ENCODE measurements around the gene MKNK1. TPM values are rescaled to one million over a fixed set of nuclear protein-coding genes. Genes with fewer than 3 reads are reported as not detected.

MKNK1 gene
- total and polyA plus RNA-seq, 2 experiments from 2014 or later = 18.6 to 23.7 TPM

GRCh38 chr1:46649764-46650163 lies 45.7 kb upstream of the MKNK1 start:
- H3K4me3 ChIP-seq = no peak overlapping the region
- H3K4me1 ChIP-seq (ENCODE audit: low read depth) = no peaks in the 10 kb centered on the region
- TF ChIP-seq, protein P1, sequence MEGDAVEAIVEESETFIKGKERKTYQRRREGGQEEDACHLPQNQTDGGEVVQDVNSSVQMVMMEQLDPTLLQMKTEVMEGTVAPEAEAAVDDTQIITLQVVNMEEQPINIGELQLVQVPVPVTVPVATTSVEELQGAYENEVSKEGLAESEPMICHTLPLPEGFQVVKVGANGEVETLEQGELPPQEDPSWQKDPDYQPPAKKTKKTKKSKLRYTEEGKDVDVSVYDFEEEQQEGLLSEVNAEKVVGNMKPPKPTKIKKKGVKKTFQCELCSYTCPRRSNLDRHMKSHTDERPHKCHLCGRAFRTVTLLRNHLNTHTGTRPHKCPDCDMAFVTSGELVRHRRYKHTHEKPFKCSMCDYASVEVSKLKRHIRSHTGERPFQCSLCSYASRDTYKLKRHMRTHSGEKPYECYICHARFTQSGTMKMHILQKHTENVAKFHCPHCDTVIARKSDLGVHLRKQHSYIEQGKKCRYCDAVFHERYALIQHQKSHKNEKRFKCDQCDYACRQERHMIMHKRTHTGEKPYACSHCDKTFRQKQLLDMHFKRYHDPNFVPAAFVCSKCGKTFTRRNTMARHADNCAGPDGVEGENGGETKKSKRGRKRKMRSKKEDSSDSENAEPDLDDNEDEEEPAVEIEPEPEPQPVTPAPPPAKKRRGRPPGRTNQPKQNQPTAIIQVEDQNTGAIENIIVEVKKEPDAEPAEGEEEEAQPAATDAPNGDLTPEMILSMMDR (IDR thresholded peaks at IDR 0.05; ENCODE audit: low read depth, low read length) = no peak
- DNase-seq (ENCODE audit: low read depth in 1 of 2, low spot score in 1 of 2) = no peak
- no peak overlapping the region for H3K27ac ChIP-seq
- peaks cover 5% of the 10 kb centered on the region for H3K36me3 ChIP-seq
- no peaks in the 10 kb centered on the region for H3K27me3 ChIP-seq
- no peaks in the 10 kb centered on the region for H3K9me3 ChIP-seq (ENCODE audit: low read depth)

GRCh38 chr1:46647611-46648010 lies 43.5 kb upstream of the MKNK1 start:
- H3K36me3 ChIP-seq = peaks cover 16% of the 10 kb centered on the region
- H3K27ac ChIP-seq = no peak overlapping the region
- TF ChIP-seq, protein P1 (IDR thresholded peaks at IDR 0.05; ENCODE audit: low read depth, low read length) = no peak
- no peaks in the 10 kb centered on the region for H3K4me1 ChIP-seq (ENCODE audit: low read depth)
- no peaks in the 10 kb centered on the region for H3K27me3 ChIP-seq
- no peak for DNase-seq (ENCODE audit: low read depth in 1 of 2, low spot score in 1 of 2)
- no peak overlapping the region for H3K4me3 ChIP-seq
- H3K9me3 ChIP-seq (ENCODE audit: low read depth) = no peaks in the 10 kb centered on the region

DNA sequence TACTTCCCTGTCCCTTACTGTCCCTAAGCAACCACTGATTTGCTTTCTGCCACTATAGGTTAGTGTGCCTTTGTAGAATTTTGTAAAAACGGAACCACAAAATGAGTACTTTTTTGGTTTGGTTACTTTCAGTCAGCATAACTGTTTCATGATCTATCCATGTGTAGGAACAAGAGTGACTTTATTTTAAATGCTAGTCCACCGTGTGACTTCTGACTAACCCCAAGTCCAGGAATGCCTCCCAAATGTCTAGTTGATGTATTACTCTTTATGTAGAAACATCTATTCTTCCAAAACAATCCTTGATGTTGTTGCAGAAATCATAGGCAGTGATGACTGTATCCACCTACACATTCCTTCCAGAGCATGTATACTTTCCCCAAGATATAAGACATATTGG lies 42.8 kb upstream of the MKNK1 start:
- peaks cover 11% of the 10 kb centered on the region for H3K36me3 ChIP-seq
- H3K27me3 ChIP-seq = no peaks in the 10 kb centered on the region
- DNase-seq (ENCODE audit: low read depth in 1 of 2, low spot score in 1 of 2) = no peak
- H3K9me3 ChIP-seq (ENCODE audit: low read depth) = no peaks in the 10 kb centered on the region
- no peak overlapping the region for H3K4me3 ChIP-seq
- no peak overlapping the region for H3K27ac ChIP-seq
- no peaks in the 10 kb centered on the region for H3K4me1 ChIP-seq (ENCODE audit: low read depth)
- TF ChIP-seq, protein P1 (IDR thresholded peaks at IDR 0.05; ENCODE audit: low read depth, low read length) = no peak

- DNase-seq (ENCODE audit: low read depth in 1 of 2, low spot score in 1 of 2) = no peak
Observed at GRCh38 chr1:46646331-46646730, 42.3 kb upstream of the MKNK1 start.

GRCh38 chr1:46645815-46646214 lies 41.7 kb upstream of the MKNK1 start:
- no peak for DNase-seq (ENCODE audit: low read depth in 1 of 2, low spot score in 1 of 2)
- TF ChIP-seq, protein P1 (IDR thresholded peaks at IDR 0.05; ENCODE audit: low read depth, low read length) = no peak
- Histone ChIP-seq H3K27ac (no peak overlapping the region), H3K27me3 (no peaks in the 10 kb centered on the region), H3K4me1 (ENCODE audit: low read depth) (no peaks in the 10 kb centered on the region), H3K9me3 (ENCODE audit: low read depth) (no peaks in the 10 kb centered on the region), H3K4me3 (no peak overlapping the region), H3K36me3 (peaks cover 11% of the 10 kb centered on the region)

More at GRCh38 chr1:46646331-46646730, 42.3 kb upstream of the MKNK1 start:
- no peaks in the 10 kb centered on the region for H3K27me3 ChIP-seq
- TF ChIP-seq, protein P1 (IDR thresholded peaks at IDR 0.05; ENCODE audit: low read depth, low read length) = no peak
- H3K4me1 ChIP-seq (ENCODE audit: low read depth) = no peaks in the 10 kb centered on the region
- no peaks in the 10 kb centered on the region for H3K9me3 ChIP-seq (ENCODE audit: low read depth)
- peaks cover 11% of the 10 kb centered on the region for H3K36me3 ChIP-seq
- H3K27ac ChIP-seq = no peak overlapping the region
- no peak overlapping the region for H3K4me3 ChIP-seq

- H3K36me3 ChIP-seq = peaks cover 13% of the 10 kb centered on the region
- peak in 1 of 2 donors; percentile 82 for DNase-seq (ENCODE audit: low read depth in 1 of 2, low spot score in 1 of 2)
- H3K4me1 ChIP-seq (ENCODE audit: low read depth) = no peaks in the 10 kb centered on the region
- H3K27ac ChIP-seq = no peak overlapping the region
- TF ChIP-seq, protein P1 (IDR thresholded peaks at IDR 0.05; ENCODE audit: low read depth, low read length) = no peak
- no peak overlapping the region for H3K4me3 ChIP-seq
- H3K27me3 ChIP-seq = no peaks in the 10 kb centered on the region
- H3K9me3 ChIP-seq (ENCODE audit: low read depth) = no peaks in the 10 kb centered on the region
Observed at GRCh38 chr1:46643368-46643775, 39.3 kb upstream of the MKNK1 start.

All from cardiac muscle cell (in vitro differentiated cells and primary cell).